ENCODE measurements around the gene MT4.

Gene MT4

GRCh38 chr16:56611281-56611833, 46.5 kb downstream of the MT4 start:
- TF ChIP-seq REST (IDR thresholded peaks at IDR 0.05; ENCODE audit: insufficient read depth in 1 of 2, low read depth in 2 of 2, low read length in 2 of 2) (no peak), TAF1 (IDR thresholded peaks at IDR 0.05; ENCODE audit: borderline replicate concordance, insufficient read depth, low read length) (no peak), POLR2AphosphoS5 (IDR thresholded peaks at IDR 0.05; ENCODE audit: low read depth, low read length) (no peak), SIN3A (IDR thresholded peaks at IDR 0.05; ENCODE audit: borderline replicate concordance, insufficient read depth, low read length) (no peak), FOXP2 (optimal IDR thresholded peaks at IDR 0.05; ENCODE audit: borderline replicate concordance, extremely low read depth, extremely low read length, insufficient read depth) (no peak)

- TF ChIP-seq TAF1 (IDR thresholded peaks at IDR 0.05; ENCODE audit: borderline replicate concordance, insufficient read depth, low read length), result no peak
- no peak for TF ChIP-seq FOXP2 (optimal IDR thresholded peaks at IDR 0.05; ENCODE audit: borderline replicate concordance, extremely low read depth, extremely low read length, insufficient read depth)
- TF ChIP-seq POLR2AphosphoS5 (IDR thresholded peaks at IDR 0.05; ENCODE audit: low read depth, low read length), result no peak
- no peak for TF ChIP-seq SIN3A (IDR thresholded peaks at IDR 0.05; ENCODE audit: borderline replicate concordance, insufficient read depth, low read length)
- TF ChIP-seq REST (IDR thresholded peaks at IDR 0.05; ENCODE audit: insufficient read depth in 1 of 2, low read depth in 2 of 2, low read length in 2 of 2), result no peak
Observed at GRCh38 chr16:56613706-56614105, 48.8 kb downstream of the MT4 start.

- TF ChIP-seq REST (IDR thresholded peaks at IDR 0.05; ENCODE audit: insufficient read depth in 1 of 2, low read depth in 2 of 2, low read length in 2 of 2) (no peak), FOXP2 (optimal IDR thresholded peaks at IDR 0.05; ENCODE audit: borderline replicate concordance, extremely low read depth, extremely low read length, insufficient read depth) (no peak)
Observed at GRCh38 chr16:56614549-56614991, 49.7 kb downstream of the MT4 start.

GRCh38 chr16:56615353-56615752, 50.5 kb downstream of the MT4 start:
- no peak for TF ChIP-seq POLR2AphosphoS5 (IDR thresholded peaks at IDR 0.05; ENCODE audit: low read depth, low read length)
- no peak for TF ChIP-seq REST (IDR thresholded peaks at IDR 0.05; ENCODE audit: insufficient read depth in 1 of 2, low read depth in 2 of 2, low read length in 2 of 2)
- TF ChIP-seq SIN3A (IDR thresholded peaks at IDR 0.05; ENCODE audit: borderline replicate concordance, insufficient read depth, low read length), result no peak
- no peak for TF ChIP-seq TAF1 (IDR thresholded peaks at IDR 0.05; ENCODE audit: borderline replicate concordance, insufficient read depth, low read length)
- no peak for TF ChIP-seq FOXP2 (optimal IDR thresholded peaks at IDR 0.05; ENCODE audit: borderline replicate concordance, extremely low read depth, extremely low read length, insufficient read depth)

Measured in PFSK-1 (cell line).